ENCODE measurements around the gene GALNT2. TPM values are rescaled to one million over a fixed set of nuclear protein-coding genes. Genes with fewer than 3 reads are reported as not detected.

GALNT2 gene
- total and polyA plus RNA-seq, 2 of the 4 experiments (the other 2 are of a cell fraction): 50.4 to 189 TPM

DNA sequence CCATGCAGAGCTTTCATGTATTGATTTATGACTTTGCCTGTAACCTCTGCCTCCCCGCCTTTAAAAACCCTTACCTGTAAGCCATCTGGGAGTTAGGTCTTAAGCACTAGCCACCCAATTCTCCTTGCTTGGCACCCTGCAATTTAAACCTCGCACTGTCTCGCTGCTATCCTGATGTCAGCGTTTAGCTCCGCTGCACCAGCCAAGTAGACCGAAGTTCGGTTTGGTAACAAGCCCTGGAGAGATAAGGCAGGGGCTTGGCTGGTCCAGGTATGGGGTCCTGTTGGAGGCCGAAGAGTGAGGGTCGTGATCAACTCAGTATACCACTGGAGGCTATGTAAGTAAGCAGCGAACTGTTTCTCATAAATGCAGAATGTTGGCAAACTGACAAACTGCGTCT, 64.4 kb downstream of the GALNT2 start:
- dilution Hi-C loops (cut with HindIII; ENCODE audit: low sequenced_read_pairs, unreplicated experiment): no loop called here
- no peak overlapping the region for H3K14ac ChIP-seq (replicated peaks; ENCODE audit: low read depth, low read length)
- CTCF ChIA-PET: no interaction called here

More for the DNA sequence above, 64.4 kb downstream of the GALNT2 start:
- H3K56ac ChIP-seq (ENCODE audit: extremely low read depth, insufficient read depth, low read length): no peak overlapping the region
- no peak for ATAC-seq (ENCODE audit: low read depth)
- H3K4me1 ChIP-seq (ENCODE audit: control insufficient read depth, insufficient read depth, low read length): no peaks in the 10 kb centered on the region
- no TSS peak for BruUV-seq (replicated peaks)
- H2BK5ac ChIP-seq (ENCODE audit: low read depth, low read length, poor library complexity, severe bottlenecking): no peak overlapping the region
- POLR2A ChIA-PET (ENCODE audit: unreplicated experiment): no interaction called here
- H4K20me1 ChIP-seq (ENCODE audit: insufficient read depth, low read length): peaks cover 72% of the 10 kb centered on the region
- no peak for TF ChIP-seq ELK1 (IDR thresholded peaks at IDR 0.05; ENCODE audit: borderline replicate concordance, low read depth, low read length)
- TF ChIP-seq BHLHE40 (IDR thresholded peaks at IDR 0.05; ENCODE audit: low read depth, low read length): no peak
- TF ChIP-seq NFE2L2 (IDR thresholded peaks at IDR 0.05; ENCODE audit: low read depth, low read length): no peak
- no peak for TF ChIP-seq MXI1 (IDR thresholded peaks at IDR 0.05; ENCODE audit: borderline replicate concordance, low read depth, low read length)
- no peak for TF ChIP-seq RFX5 (IDR thresholded peaks at IDR 0.05; ENCODE audit: low read depth, low read length)
- TF ChIP-seq CHD1 (IDR thresholded peaks at IDR 0.05; ENCODE audit: low read depth, low read length): no peak
- no peak for TF ChIP-seq RAD21 (IDR thresholded peaks at IDR 0.05; ENCODE audit: low read length)
- TF ChIP-seq RCOR1 (IDR thresholded peaks at IDR 0.05; ENCODE audit: insufficient replicate concordance, low read length): no peak
- TF ChIP-seq MAFK (IDR thresholded peaks at IDR 0.05; ENCODE audit: low read depth, low read length): no peak
- TF ChIP-seq USF2 (IDR thresholded peaks at IDR 0.05; ENCODE audit: low read depth, low read length): no peak
- no peak for TF ChIP-seq FOS (IDR thresholded peaks at IDR 0.05; ENCODE audit: low read depth, low read length)
- TF ChIP-seq MAZ (IDR thresholded peaks at IDR 0.05; ENCODE audit: borderline replicate concordance, low read depth, low read length): no peak
- TF ChIP-seq POLR2A (IDR thresholded peaks at IDR 0.05; ENCODE audit: low read depth, low read length): no peak
- no peak for TF ChIP-seq CEBPB (IDR thresholded peaks at IDR 0.05; ENCODE audit: low read depth, low read length)
- no peak for TF ChIP-seq SMC3 (IDR thresholded peaks at IDR 0.05; ENCODE audit: low read depth, low read length)
- TF ChIP-seq, protein P1, sequence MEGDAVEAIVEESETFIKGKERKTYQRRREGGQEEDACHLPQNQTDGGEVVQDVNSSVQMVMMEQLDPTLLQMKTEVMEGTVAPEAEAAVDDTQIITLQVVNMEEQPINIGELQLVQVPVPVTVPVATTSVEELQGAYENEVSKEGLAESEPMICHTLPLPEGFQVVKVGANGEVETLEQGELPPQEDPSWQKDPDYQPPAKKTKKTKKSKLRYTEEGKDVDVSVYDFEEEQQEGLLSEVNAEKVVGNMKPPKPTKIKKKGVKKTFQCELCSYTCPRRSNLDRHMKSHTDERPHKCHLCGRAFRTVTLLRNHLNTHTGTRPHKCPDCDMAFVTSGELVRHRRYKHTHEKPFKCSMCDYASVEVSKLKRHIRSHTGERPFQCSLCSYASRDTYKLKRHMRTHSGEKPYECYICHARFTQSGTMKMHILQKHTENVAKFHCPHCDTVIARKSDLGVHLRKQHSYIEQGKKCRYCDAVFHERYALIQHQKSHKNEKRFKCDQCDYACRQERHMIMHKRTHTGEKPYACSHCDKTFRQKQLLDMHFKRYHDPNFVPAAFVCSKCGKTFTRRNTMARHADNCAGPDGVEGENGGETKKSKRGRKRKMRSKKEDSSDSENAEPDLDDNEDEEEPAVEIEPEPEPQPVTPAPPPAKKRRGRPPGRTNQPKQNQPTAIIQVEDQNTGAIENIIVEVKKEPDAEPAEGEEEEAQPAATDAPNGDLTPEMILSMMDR (conservative IDR thresholded peaks at IDR 0.05; ENCODE audit: low read depth, low read length): no peak
- intact Hi-C loops (cut with micrococcal nuclease): no loop called here
- H3K9ac ChIP-seq (ENCODE audit: low read depth, low read length): no peak overlapping the region
- no peak overlapping the region for H2BK20ac ChIP-seq (ENCODE audit: low read depth, low read length)
- H4K8ac ChIP-seq (ENCODE audit: low read depth in 2 of 2, low read length in 2 of 2): no peak overlapping the region
- H3K27me3 ChIP-seq (ENCODE audit: control insufficient read depth, insufficient read depth, low read length): no peaks in the 10 kb centered on the region
- H2AK5ac ChIP-seq (ENCODE audit: low read depth, low read length): no peak overlapping the region
- no peak overlapping the region for H2BK15ac ChIP-seq (ENCODE audit: low read depth, low read length)
- no peak overlapping the region for H4K5ac ChIP-seq (ENCODE audit: low read depth, low read length)
- peaks cover 2% of the 10 kb centered on the region for H3K36me3 ChIP-seq (ENCODE audit: control insufficient read depth, insufficient read depth, low read length)
- no peak overlapping the region for H3K18ac ChIP-seq (ENCODE audit: low read depth, low read length)
- no peak overlapping the region for H2BK120ac ChIP-seq (ENCODE audit: low read depth, low read length)
- DNase-seq: no peak
- H4K91ac ChIP-seq (ENCODE audit: insufficient read depth, low read depth, low read length): no peak overlapping the region
- WGBS, 2 experiments (ENCODE audit: extremely low coverage in 2 of 2, insufficient read length in 1 of 2): 88% methylated on average over 4 of the region's 11 CpGs; no CpG with 5 or more reads in 1 of the 2 experiments
- peaks cover 18% of the 10 kb centered on the region; the same call in 1 of the 2 replicates for H3K9me1 ChIP-seq (ENCODE audit: insufficient read depth, low read length)
- H3K9me3 ChIP-seq (ENCODE audit: control insufficient read depth, insufficient read depth, low read length): no peaks in the 10 kb centered on the region
- no peak overlapping the region for H3K4me3 ChIP-seq (ENCODE audit: insufficient read depth, low read depth, low read length)
- no peak overlapping the region for H2AFZ ChIP-seq (replicated peaks; ENCODE audit: low read length, poor library complexity)
- no peak overlapping the region for H3K4ac ChIP-seq (ENCODE audit: low read depth, low read length)
- no peak overlapping the region for H3K4me2 ChIP-seq (ENCODE audit: low read depth, low read length)
- no peak overlapping the region for H3K23ac ChIP-seq (ENCODE audit: low read depth, low read length)
- no peak overlapping the region for H2AK9ac ChIP-seq (replicated peaks; ENCODE audit: low read depth, low read length, poor library complexity)
- no peak overlapping the region for H3K27ac ChIP-seq (ENCODE audit: insufficient read depth, low read length)
- peaks cover 44 to 87% of the 10 kb centered on the region in 2 experiments for H3K79me1 ChIP-seq (ENCODE audit: low read depth in 1 of 2, low read length in 2 of 2)
- in situ Hi-C loops (cut with MboI; ENCODE audit: low sequenced_read_pairs): no loop called here

Measured in IMR-90 (cell line).